H1 (cell line): ENCODE measurements around the gene GMIP. TPM values are rescaled to one million over a fixed set of nuclear protein-coding genes. Genes with fewer than 3 reads are reported as not detected.
A peak's percentile ranks its signal among the peaks of the same experiment; 100 is the strongest.

ENCODE experiments used
- ASH2L ChIP-seq: fragments of 200-600, 300-600 bp; sonication (generic); IDR thresholded peaks from one replicate; pipeline ENCODE4 v1.7.1; 2017; ENCODE audit warnings: low read length
- ATF2 ChIP-seq: IDR thresholded peaks from 2 replicates; pipeline ENCODE4 v1.6.1; 2012; ENCODE audit warnings: low read length, inconsistent platforms
- ATF3 ChIP-seq: IDR thresholded peaks from 2 replicates; pipeline ENCODE4 v1.6.1; 2011; ENCODE audit warnings: low read depth, mild to moderate bottlenecking, low read length; ENCODE audit not compliant: insufficient read depth
- CREB1 ChIP-seq: IDR thresholded peaks from 2 replicates; pipeline ENCODE4 v1.6.1; 2012; ENCODE audit warnings: inconsistent platforms
- EZH2 ChIP-seq: fragments of 200-600 bp; sonication (generic); IDR thresholded peaks from 2 replicates; pipeline ENCODE4 v1.7.1; 2012; ENCODE audit warnings: low read depth, mild to moderate bottlenecking, moderate library complexity, low read length, inconsistent platforms; ENCODE audit not compliant: severe bottlenecking
- GABPA ChIP-seq: IDR thresholded peaks from 2 replicates; pipeline ENCODE4 v1.6.1; 2011; ENCODE audit warnings: mild to moderate bottlenecking, low read length, moderate library complexity, borderline replicate concordance; ENCODE audit not compliant: insufficient read depth
- HDAC2 ChIP-seq, 2 experiments: fragments of 300-600 bp in 1 of 2; sonication (generic) in 1 of 2; IDR thresholded peaks; 2 replicates each; pipeline ENCODE4 v1.6.1; 2011 to 2012; ENCODE audit warnings: low read depth in 2 of 2, low read length in 2 of 2, mild to moderate bottlenecking in 2 of 2, moderate library complexity in 2 of 2, borderline replicate concordance in 1 of 2, inconsistent platforms in 1 of 2
- JUND ChIP-seq: IDR thresholded peaks from 2 replicates; pipeline ENCODE4 v1.6.1; 2011; ENCODE audit warnings: mild to moderate bottlenecking, improper control_type of control experiment, low read length
- KDM5A ChIP-seq: fragments of 200-600 bp; IDR thresholded peaks from 2 replicates; pipeline ENCODE4 v1.7.1; 2012; ENCODE audit warnings: mild to moderate bottlenecking, low read length, inconsistent platforms, mixed read lengths
- NANOG ChIP-seq: IDR thresholded peaks from 2 replicates; pipeline ENCODE4 v1.6.1; 2011; ENCODE audit warnings: low read length, low read depth, mild to moderate bottlenecking, inconsistent platforms; ENCODE audit not compliant: insufficient read depth, poor library complexity, severe bottlenecking
- NRF1 ChIP-seq: IDR thresholded peaks from 2 replicates; pipeline ENCODE4 v1.6.1; 2011; ENCODE audit warnings: mild to moderate bottlenecking, low read depth, low read length, improper control_type of control experiment
- POLR2A ChIP-seq, 2 experiments: IDR thresholded peaks; 1 replicate in 1 of 2; 2 replicates in 1 of 2; pipeline ENCODE4 v1.6.1; 2011; ENCODE audit warnings: low read depth in 2 of 2, low read length in 2 of 2, mild to moderate bottlenecking in 2 of 2; ENCODE audit errors: control extremely low read depth in 1 of 2
- POLR2AphosphoS5 ChIP-seq: IDR thresholded peaks from 2 replicates; pipeline ENCODE4 v1.6.1; 2011; ENCODE audit warnings: low read depth, low read length
- POU5F1 ChIP-seq: IDR thresholded peaks from 2 replicates; pipeline ENCODE4 v1.6.1; 2011; ENCODE audit warnings: low read depth, mild to moderate bottlenecking, low read length, moderate library complexity
- RAD21 ChIP-seq, 2 experiments: IDR thresholded peaks in 1 of 2; conservative IDR thresholded peaks in 1 of 2; 2 replicates each; pipeline ENCODE4 v1.6.1; 2011; ENCODE audit warnings: low read depth in 2 of 2, low read length in 2 of 2, improper control_type of control experiment in 1 of 2, inconsistent platforms in 1 of 2, mild to moderate bottlenecking in 1 of 2, moderate library complexity in 1 of 2
- RBBP5 ChIP-seq: IDR thresholded peaks from 2 replicates; pipeline ENCODE4 v1.7.1; 2012; ENCODE audit warnings: low read depth, mild to moderate bottlenecking, inconsistent platforms, low read length, moderate library complexity, borderline replicate concordance
- SIRT6 ChIP-seq: IDR thresholded peaks from one replicate; pipeline ENCODE4 v1.7.1; 2012; ENCODE audit warnings: low read length, inconsistent platforms
- SP1 ChIP-seq: IDR thresholded peaks from 2 replicates; pipeline ENCODE4 v1.6.1; 2011; ENCODE audit warnings: low read depth, low read length
- SUZ12 ChIP-seq: fragments of 200-600 bp; sonication (generic); IDR thresholded peaks from 2 replicates; pipeline ENCODE4 v1.6.1; 2012; ENCODE audit warnings: mild to moderate bottlenecking, inconsistent platforms, low read length, moderate library complexity, mixed read lengths
- TEAD4 ChIP-seq: IDR thresholded peaks from 2 replicates; pipeline ENCODE4 v1.6.1; 2012; ENCODE audit warnings: low read depth, low read length, inconsistent platforms, mixed read lengths
- polyA plus RNA-seq, 7 experiments: library from polyadenylated mRNA; depleted of rRNA in 3 of 7; stranded (reverse) in 5 of 7; unstranded in 2 of 7; fragments of >200 nt in 5 of 7; fragments of 200-250 nt in 2 of 7; gene quantifications; 1 replicate in 5 of 7; 2 replicates in 1 of 7; 4 replicates in 1 of 7; pipeline versions ENCODE4 v1.2.1 to v1.2.3, GENCODE V29; 2011 to 2013; ENCODE audit warnings: missing spikeins in 2 of 7, mixed read lengths in 2 of 7
- total RNA-seq: library from RNA; stranded (reverse); fragmentation: NEBNext Ultra II Directional; extraction: Animal tissue kit (Norgen Biotek cat#: 25700); gene quantifications from 2 replicates; pipeline ENCODE4 v1.2.1, GENCODE V29; 2021

GMIP gene
- total and polyA plus RNA-seq, 2 of the 8 experiments (the other 6 are each of a cell fraction or from before 2014, with no cell fraction given) = 5.7 to 18.1 TPM

GRCh38 chr19:19663256-19664120, 20.0 kb upstream of the GMIP start, which contains the start of gene ATP13A1 (continued):
- no peak for TF ChIP-seq NANOG
- no peak for TF ChIP-seq SUZ12
- peak; percentile 83; the same call in 1 of the 2 replicates for TF ChIP-seq GABPA
- no peak for TF ChIP-seq EZH2
- TF ChIP-seq POLR2AphosphoS5 = no peak; the same call in 1 of the 2 replicates
- no peak for TF ChIP-seq TEAD4
- no peak for TF ChIP-seq POU5F1
- no peak for TF ChIP-seq JUND
- no peak for TF ChIP-seq RAD21 (IDR thresholded peaks at IDR 0.05 in 1 of 2, conservative IDR thresholded peaks at IDR 0.05 in 1 of 2; ENCODE audit: low read depth in 2 of 2, low read length in 2 of 2)
- peak in 1 of 2 experiments; percentile 75; a peak in 1 of 4 replicates for TF ChIP-seq HDAC2 (IDR thresholded peaks at IDR 0.05; ENCODE audit: borderline replicate concordance in 1 of 2, low read depth in 2 of 2, low read length in 2 of 2)
- peak in 1 of 2 experiments; percentile 76; a peak in 2 of 3 replicates for TF ChIP-seq POLR2A (IDR thresholded peaks at IDR 0.05; ENCODE audit: control extremely low read depth in 1 of 2, low read depth in 2 of 2, low read length in 2 of 2)
- TF ChIP-seq ASH2L = peak; percentile 73
- TF ChIP-seq ATF3 = no peak
- peak; percentile 26; the same call in 1 of the 2 replicates for TF ChIP-seq NRF1
- TF ChIP-seq ATF2 = no peak
- TF ChIP-seq RBBP5 = peak; percentile 96
- TF ChIP-seq SIRT6 = no peak
- TF ChIP-seq SP1 = no peak
- TF ChIP-seq CREB1 = no peak; the same call in 1 of the 2 replicates
- TF ChIP-seq KDM5A = no peak
